ENCODE results near the gene ARFGEF3.

DNA sequence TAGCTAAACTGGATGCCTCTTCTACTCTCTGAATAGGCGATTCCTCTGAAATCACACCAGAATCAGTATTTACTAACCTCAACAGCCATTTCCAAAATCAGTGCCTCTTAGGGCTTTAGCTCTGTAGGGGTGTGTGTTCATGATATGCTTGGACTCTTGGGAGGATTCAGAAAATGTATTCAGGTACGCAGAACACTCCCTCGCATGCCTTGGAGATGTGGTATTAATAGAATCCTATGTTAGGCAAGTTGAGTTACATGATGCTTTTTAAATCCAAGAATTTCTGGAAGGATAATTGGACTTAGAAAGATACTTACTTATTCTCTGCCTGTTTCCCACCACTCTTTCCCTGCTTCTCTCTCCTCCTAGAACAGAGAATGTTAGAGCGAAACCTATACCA, 88.3 kb downstream of the ARFGEF3 start:
- TF ChIP-seq, protein P1, sequence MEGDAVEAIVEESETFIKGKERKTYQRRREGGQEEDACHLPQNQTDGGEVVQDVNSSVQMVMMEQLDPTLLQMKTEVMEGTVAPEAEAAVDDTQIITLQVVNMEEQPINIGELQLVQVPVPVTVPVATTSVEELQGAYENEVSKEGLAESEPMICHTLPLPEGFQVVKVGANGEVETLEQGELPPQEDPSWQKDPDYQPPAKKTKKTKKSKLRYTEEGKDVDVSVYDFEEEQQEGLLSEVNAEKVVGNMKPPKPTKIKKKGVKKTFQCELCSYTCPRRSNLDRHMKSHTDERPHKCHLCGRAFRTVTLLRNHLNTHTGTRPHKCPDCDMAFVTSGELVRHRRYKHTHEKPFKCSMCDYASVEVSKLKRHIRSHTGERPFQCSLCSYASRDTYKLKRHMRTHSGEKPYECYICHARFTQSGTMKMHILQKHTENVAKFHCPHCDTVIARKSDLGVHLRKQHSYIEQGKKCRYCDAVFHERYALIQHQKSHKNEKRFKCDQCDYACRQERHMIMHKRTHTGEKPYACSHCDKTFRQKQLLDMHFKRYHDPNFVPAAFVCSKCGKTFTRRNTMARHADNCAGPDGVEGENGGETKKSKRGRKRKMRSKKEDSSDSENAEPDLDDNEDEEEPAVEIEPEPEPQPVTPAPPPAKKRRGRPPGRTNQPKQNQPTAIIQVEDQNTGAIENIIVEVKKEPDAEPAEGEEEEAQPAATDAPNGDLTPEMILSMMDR (IDR thresholded peaks at IDR 0.05), result no peak
- no peak for TF ChIP-seq EZH2 (IDR thresholded peaks at IDR 0.05; ENCODE audit: borderline replicate concordance, insufficient read depth, low read depth, low read length, poor library complexity, severe bottlenecking)
